HepG2 (cell line): ENCODE measurements around the gene KISS1R. TPM values are rescaled to one million over a fixed set of nuclear protein-coding genes. Genes with fewer than 3 reads are reported as not detected.
A peak's percentile ranks its signal among the peaks of the same experiment; 100 is the strongest.

ENCODE experiments used
- CEBPB ChIP-seq: IDR thresholded peaks from 2 replicates; pipeline ENCODE4 v1.6.1; 2011; ENCODE audit warnings: low read depth, low read length, improper control_type of control experiment, borderline replicate concordance
- GABPA ChIP-seq, 2 experiments: IDR thresholded peaks; 2 replicates each; pipeline ENCODE4 v1.6.1; 2011 to 2016; ENCODE audit warnings: low read depth in 2 of 2, low read length in 1 of 2, missing biosample characterization in 1 of 2, missing genetic modification characterization in 1 of 2
- HNRNPL ChIP-seq: fragments of 200-400 bp; formaldehyde crosslinking; IDR thresholded peaks from 2 replicates; pipeline ENCODE4 v1.6.1; 2017; ENCODE audit warnings: mild to moderate bottlenecking, low read depth, low read length
- MED8 ChIP-seq: sonication (generic); formaldehyde crosslinking; IDR thresholded peaks from 2 replicates; pipeline ENCODE4 v1.8.1; 2023; ENCODE audit warnings: mild to moderate bottlenecking, missing genetic modification reagents; ENCODE audit not compliant: insufficient replicate concordance
- NAIF1 ChIP-seq: sonication (generic); formaldehyde crosslinking; IDR thresholded peaks from 2 replicates; pipeline ENCODE4 v1.5.0; 2020; ENCODE audit warnings: mild to moderate bottlenecking, missing genetic modification reagents, borderline replicate concordance
- NCOA2 ChIP-seq: sonication (generic); formaldehyde crosslinking; IDR thresholded peaks from 2 replicates; pipeline ENCODE4 v1.8.0; 2022; ENCODE audit warnings: inconsistent platforms
- RBFOX2 ChIP-seq: fragments of 200-400 bp; formaldehyde crosslinking; IDR thresholded peaks from 2 replicates; pipeline ENCODE4 v1.6.1; 2017; ENCODE audit warnings: low read depth, mild to moderate bottlenecking, low read length
- SRSF4 ChIP-seq: fragments of 200-400 bp; formaldehyde crosslinking; IDR thresholded peaks from one replicate; pipeline ENCODE4 v1.6.1; 2018; ENCODE audit warnings: mild to moderate bottlenecking, low read depth, low read length, moderate library complexity; ENCODE audit not compliant: poor library complexity, severe bottlenecking
- TAF1 ChIP-seq: sonication (generic); formaldehyde crosslinking; IDR thresholded peaks from 2 replicates; pipeline ENCODE4 v1.4.0; 2020; ENCODE audit warnings: missing genetic modification reagents
- TAF15 ChIP-seq: fragments of 200-400 bp; formaldehyde crosslinking; IDR thresholded peaks from one replicate; pipeline ENCODE4 v1.6.1; 2018; ENCODE audit warnings: mild to moderate bottlenecking, low read depth, low read length; ENCODE audit not compliant: poor library complexity, severe bottlenecking
- ZFP36L2 ChIP-seq: sonication (generic); formaldehyde crosslinking; IDR thresholded peaks from 2 replicates; pipeline ENCODE4 v1.4.0; 2020; ENCODE audit warnings: missing genetic modification reagents
- ZFP62 ChIP-seq: sonication (generic); formaldehyde crosslinking; IDR thresholded peaks from 2 replicates; pipeline ENCODE4 v1.4.0; 2020; ENCODE audit warnings: missing genetic modification reagents
- ZNF232 ChIP-seq: sonication (generic); formaldehyde crosslinking; IDR thresholded peaks from 2 replicates; pipeline ENCODE4 v1.4.0; 2020; ENCODE audit warnings: missing genetic modification reagents, borderline replicate concordance
- ZNF564 ChIP-seq: sonication (generic); formaldehyde crosslinking; IDR thresholded peaks from 2 replicates; pipeline ENCODE4 v1.8.1; 2023; ENCODE audit warnings: mild to moderate bottlenecking, missing genetic modification reagents
- polyA plus RNA-seq, 8 experiments: library from polyadenylated mRNA; depleted of rRNA in 3 of 8; stranded (reverse) in 7 of 8; unstranded in 1 of 8; fragments of >200 nt; fragmentation: Illumina TruSeq in 4 of 8; extraction: Trizol in 4 of 8; gene quantifications; 2 replicates each; pipeline versions ENCODE4 v1.2.1 to v1.2.3, GENCODE V29; 2011 to 2016; ENCODE audit warnings: low read depth in 4 of 8, missing spikeins in 1 of 8, mixed read lengths in 1 of 8; ENCODE audit not compliant: insufficient read depth in 1 of 8
- total RNA-seq, 5 experiments: library from RNA; depleted of rRNA; stranded (reverse); fragments of >200 nt; fragmentation: Illumina TruSeq; extraction: Trizol; gene quantifications; 2 replicates each; pipeline ENCODE4 v1.2.3, GENCODE V29; 2016; ENCODE audit warnings: low read depth in 1 of 5
- TF ChIP-seq, protein P1 (sequence below): sonication (generic); formaldehyde crosslinking; IDR thresholded peaks from 2 replicates; pipeline ENCODE4 v1.4.0; 2020; ENCODE audit warnings: missing genetic modification reagents, borderline replicate concordance
- TF ChIP-seq, protein P2 (sequence below): IDR thresholded peaks from 2 replicates; pipeline ENCODE4 v1.6.1; 2016
- TF ChIP-seq, protein P3 (sequence below): sonication (generic); formaldehyde crosslinking; conservative IDR thresholded peaks from 2 replicates; pipeline ENCODE4 v1.4.0; 2020; ENCODE audit warnings: mild to moderate bottlenecking, missing genetic modification reagents, moderate library complexity
- TF ChIP-seq, protein P4 (sequence below): sonication (generic); formaldehyde crosslinking; IDR thresholded peaks from 2 replicates; pipeline ENCODE4 v1.4.0; 2020; ENCODE audit warnings: missing genetic modification reagents

Gene KISS1R
- total and polyA plus RNA-seq, 2 of the 13 experiments (the other 11 are each of a cell fraction or from before 2014, with no cell fraction given) = 1.1 to 10.2 TPM

DNA sequence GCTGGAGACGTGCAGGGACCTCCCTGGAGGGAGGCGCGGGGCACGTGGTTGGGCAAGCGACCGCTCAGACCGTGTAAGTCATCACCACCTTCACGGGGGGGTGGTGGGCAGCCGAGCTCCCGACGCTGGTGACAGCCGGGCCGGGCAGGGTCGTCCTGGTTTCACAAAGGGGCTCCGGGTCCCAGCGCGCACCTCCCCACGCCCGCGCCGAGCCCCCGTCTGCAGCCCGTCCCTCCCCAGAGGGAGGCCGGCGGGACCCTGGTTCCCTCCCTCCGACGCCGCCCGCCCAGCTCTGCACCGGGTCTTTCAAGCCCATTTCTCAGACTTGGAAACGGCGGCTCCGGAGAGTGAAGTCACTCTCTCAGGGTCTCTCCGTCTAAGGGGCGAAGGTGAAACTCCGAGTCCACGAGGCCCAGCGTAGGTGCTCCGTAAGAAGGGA is 8.0 kb downstream of the KISS1R start (continued):
- peak; percentile 12 for TF ChIP-seq TAF15
- TF ChIP-seq ZFP62 (CRISPR knock-in tag) = no peak
- TF ChIP-seq, protein P1, sequence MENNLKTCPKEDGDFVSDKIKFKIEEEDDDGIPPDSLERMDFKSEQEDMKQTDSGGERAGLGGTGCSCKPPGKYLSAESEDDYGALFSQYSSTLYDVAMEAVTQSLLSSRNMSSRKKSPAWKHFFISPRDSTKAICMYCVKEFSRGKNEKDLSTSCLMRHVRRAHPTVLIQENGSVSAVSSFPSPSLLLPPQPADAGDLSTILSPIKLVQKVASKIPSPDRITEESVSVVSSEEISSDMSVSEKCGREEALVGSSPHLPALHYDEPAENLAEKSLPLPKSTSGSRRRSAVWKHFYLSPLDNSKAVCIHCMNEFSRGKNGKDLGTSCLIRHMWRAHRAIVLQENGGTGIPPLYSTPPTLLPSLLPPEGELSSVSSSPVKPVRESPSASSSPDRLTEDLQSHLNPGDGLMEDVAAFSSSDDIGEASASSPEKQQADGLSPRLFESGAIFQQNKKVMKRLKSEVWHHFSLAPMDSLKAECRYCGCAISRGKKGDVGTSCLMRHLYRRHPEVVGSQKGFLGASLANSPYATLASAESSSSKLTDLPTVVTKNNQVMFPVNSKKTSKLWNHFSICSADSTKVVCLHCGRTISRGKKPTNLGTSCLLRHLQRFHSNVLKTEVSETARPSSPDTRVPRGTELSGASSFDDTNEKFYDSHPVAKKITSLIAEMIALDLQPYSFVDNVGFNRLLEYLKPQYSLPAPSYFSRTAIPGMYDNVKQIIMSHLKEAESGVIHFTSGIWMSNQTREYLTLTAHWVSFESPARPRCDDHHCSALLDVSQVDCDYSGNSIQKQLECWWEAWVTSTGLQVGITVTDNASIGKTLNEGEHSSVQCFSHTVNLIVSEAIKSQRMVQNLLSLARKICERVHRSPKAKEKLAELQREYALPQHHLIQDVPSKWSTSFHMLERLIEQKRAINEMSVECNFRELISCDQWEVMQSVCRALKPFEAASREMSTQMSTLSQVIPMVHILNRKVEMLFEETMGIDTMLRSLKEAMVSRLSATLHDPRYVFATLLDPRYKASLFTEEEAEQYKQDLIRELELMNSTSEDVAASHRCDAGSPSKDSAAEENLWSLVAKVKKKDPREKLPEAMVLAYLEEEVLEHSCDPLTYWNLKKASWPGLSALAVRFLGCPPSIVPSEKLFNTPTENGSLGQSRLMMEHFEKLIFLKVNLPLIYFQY (CRISPR knock-in tag) = no peak; the same call in 1 of the 2 replicates
- TF ChIP-seq ZNF232 (CRISPR knock-in tag) = 0 out of 2 replicates have a peak, but pooled peaks have one; percentile 22
- no peak for TF ChIP-seq GABPA (IDR thresholded peaks at IDR 0.05; ENCODE audit: low read depth, low read length)
- 0 out of 2 replicates have a peak, but pooled peaks have one; percentile 6 for TF ChIP-seq GABPA (CRISPR knock-in tag; IDR thresholded peaks at IDR 0.05; ENCODE audit: low read depth)
- no peak for TF ChIP-seq NCOA2 (CRISPR knock-in tag)
- 0 out of 2 replicates have a peak, but pooled peaks have one; percentile 62 for TF ChIP-seq ZFP36L2 (CRISPR knock-in tag)
- TF ChIP-seq SRSF4 = no peak
- TF ChIP-seq, protein P2, sequence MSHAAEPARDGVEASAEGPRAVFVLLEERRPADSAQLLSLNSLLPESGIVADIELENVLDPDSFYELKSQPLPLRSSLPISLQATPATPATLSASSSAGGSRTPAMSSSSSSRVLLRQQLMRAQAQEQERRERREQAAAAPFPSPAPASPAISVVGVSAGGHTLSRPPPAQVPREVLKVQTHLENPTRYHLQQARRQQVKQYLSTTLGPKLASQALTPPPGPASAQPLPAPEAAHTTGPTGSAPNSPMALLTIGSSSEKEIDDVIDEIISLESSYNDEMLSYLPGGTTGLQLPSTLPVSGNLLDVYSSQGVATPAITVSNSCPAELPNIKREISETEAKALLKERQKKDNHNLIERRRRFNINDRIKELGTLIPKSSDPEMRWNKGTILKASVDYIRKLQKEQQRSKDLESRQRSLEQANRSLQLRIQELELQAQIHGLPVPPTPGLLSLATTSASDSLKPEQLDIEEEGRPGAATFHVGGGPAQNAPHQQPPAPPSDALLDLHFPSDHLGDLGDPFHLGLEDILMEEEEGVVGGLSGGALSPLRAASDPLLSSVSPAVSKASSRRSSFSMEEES (CRISPR knock-in tag) = 0 out of 2 replicates have a peak, but pooled peaks have one; percentile 25
- peak; percentile 79 for TF ChIP-seq RBFOX2
- TF ChIP-seq, protein P3, sequence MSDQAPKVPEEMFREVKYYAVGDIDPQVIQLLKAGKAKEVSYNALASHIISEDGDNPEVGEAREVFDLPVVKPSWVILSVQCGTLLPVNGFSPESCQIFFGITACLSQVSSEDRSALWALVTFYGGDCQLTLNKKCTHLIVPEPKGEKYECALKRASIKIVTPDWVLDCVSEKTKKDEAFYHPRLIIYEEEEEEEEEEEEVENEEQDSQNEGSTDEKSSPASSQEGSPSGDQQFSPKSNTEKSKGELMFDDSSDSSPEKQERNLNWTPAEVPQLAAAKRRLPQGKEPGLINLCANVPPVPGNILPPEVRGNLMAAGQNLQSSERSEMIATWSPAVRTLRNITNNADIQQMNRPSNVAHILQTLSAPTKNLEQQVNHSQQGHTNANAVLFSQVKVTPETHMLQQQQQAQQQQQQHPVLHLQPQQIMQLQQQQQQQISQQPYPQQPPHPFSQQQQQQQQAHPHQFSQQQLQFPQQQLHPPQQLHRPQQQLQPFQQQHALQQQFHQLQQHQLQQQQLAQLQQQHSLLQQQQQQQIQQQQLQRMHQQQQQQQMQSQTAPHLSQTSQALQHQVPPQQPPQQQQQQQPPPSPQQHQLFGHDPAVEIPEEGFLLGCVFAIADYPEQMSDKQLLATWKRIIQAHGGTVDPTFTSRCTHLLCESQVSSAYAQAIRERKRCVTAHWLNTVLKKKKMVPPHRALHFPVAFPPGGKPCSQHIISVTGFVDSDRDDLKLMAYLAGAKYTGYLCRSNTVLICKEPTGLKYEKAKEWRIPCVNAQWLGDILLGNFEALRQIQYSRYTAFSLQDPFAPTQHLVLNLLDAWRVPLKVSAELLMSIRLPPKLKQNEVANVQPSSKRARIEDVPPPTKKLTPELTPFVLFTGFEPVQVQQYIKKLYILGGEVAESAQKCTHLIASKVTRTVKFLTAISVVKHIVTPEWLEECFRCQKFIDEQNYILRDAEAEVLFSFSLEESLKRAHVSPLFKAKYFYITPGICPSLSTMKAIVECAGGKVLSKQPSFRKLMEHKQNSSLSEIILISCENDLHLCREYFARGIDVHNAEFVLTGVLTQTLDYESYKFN (CRISPR knock-in tag) = 0 out of 2 replicates have a peak, but pooled peaks have one; percentile 14
- TF ChIP-seq HNRNPL = 0 out of 2 replicates have a peak, but pooled peaks have one; percentile 26
- 0 out of 2 replicates have a peak, but pooled peaks have one; percentile 40 for TF ChIP-seq ZNF564 (CRISPR knock-in tag)
- TF ChIP-seq TAF1 (CRISPR knock-in tag) = peak; percentile 23; the same call in 1 of the 2 replicates
- TF ChIP-seq, protein P4, sequence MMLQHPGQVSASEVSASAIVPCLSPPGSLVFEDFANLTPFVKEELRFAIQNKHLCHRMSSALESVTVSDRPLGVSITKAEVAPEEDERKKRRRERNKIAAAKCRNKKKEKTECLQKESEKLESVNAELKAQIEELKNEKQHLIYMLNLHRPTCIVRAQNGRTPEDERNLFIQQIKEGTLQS (CRISPR knock-in tag) = peak; percentile 68; the same call in 1 of the 2 replicates
- no peak; the same call in 1 of the 2 replicates for TF ChIP-seq CEBPB
- TF ChIP-seq NAIF1 (CRISPR knock-in tag) = peak; percentile 7; the same call in 1 of the 2 replicates
- no peak for TF ChIP-seq MED8 (CRISPR knock-in tag)
